IMR-90 (cell line): ENCODE results near the gene TRAPPC3. TPM values are rescaled to one million over a fixed set of nuclear protein-coding genes. Genes with fewer than 3 reads are reported as not detected.

ENCODE experiments used
- ATAC-seq: fragments of 200-7000 bp; cut with Tn5 transposase; 2 replicates; pipeline ENCODE4 v1.9.1; 2020; ENCODE audit warnings: low read depth, mild to moderate bottlenecking, moderate library complexity
- BruUV-seq: library from RNA; stranded (reverse); fragments of 400-500 nt; replicated peaks from 2 replicates; lab custom pipeline; 2021; lab: Mats Ljungman, UMichigan
- CTCF ChIA-PET: fragments of 300-600 bp; formaldehyde crosslinking; extraction: SDS; loops from one replicate; lab custom pipeline; 2021; ENCODE audit warnings: antibody characterized with exemption; lab: Yijun Ruan, JAX
- POLR2A ChIA-PET: fragments of 300-600 bp; sonication (Branson Sonifier 250); formaldehyde crosslinking; loops from one replicate; lab custom pipeline; 2022; ENCODE audit warnings: antibody characterized with exemption; ENCODE audit not compliant: unreplicated experiment; lab: Charles Lee
- DNase-seq: peaks from one replicate; pipeline ENCODE4 v3.0.0; 2013
- H2AFZ ChIP-seq: replicated peaks from 2 replicates; pipeline ENCODE3; 2013; ENCODE audit warnings: low read length, mild to moderate bottlenecking; ENCODE audit not compliant: poor library complexity
- H2AK5ac ChIP-seq: 2 replicates; pipeline ENCODE4 v1.6.1; 2013; ENCODE audit warnings: low read depth, low read length, inconsistent platforms
- H2AK9ac ChIP-seq: replicated peaks from 2 replicates; pipeline ENCODE3; 2013; ENCODE audit warnings: mild to moderate bottlenecking, low read depth, low read length, moderate library complexity; ENCODE audit not compliant: poor library complexity
- H2BK120ac ChIP-seq: 2 replicates; pipeline ENCODE4 v1.6.1; 2013; ENCODE audit warnings: low read depth, low read length, inconsistent platforms
- H2BK15ac ChIP-seq: 3 replicates; pipeline ENCODE4 v1.6.1; 2013; ENCODE audit warnings: low read depth, low read length, inconsistent platforms
- H2BK20ac ChIP-seq: 2 replicates; pipeline ENCODE4 v1.6.1; 2013; ENCODE audit warnings: low read depth, mild to moderate bottlenecking, inconsistent platforms, low read length, moderate library complexity
- H2BK5ac ChIP-seq: 2 replicates; pipeline ENCODE4 v1.6.1; 2013; ENCODE audit warnings: mild to moderate bottlenecking, low read depth, low read length, inconsistent platforms; ENCODE audit not compliant: poor library complexity, severe bottlenecking
- H3K14ac ChIP-seq: replicated peaks from 2 replicates; pipeline ENCODE4 v1.6.1; 2013; ENCODE audit warnings: low read depth, low read length, inconsistent platforms
- H3K18ac ChIP-seq: 2 replicates; pipeline ENCODE4 v1.6.1; 2013; ENCODE audit warnings: low read depth, low read length, control low read depth
- H3K23ac ChIP-seq: 2 replicates; pipeline ENCODE4 v1.6.1; 2013; ENCODE audit warnings: low read depth, low read length, inconsistent platforms
- H3K27ac ChIP-seq: 2 replicates; pipeline ENCODE4 v1.5.1; 2013; ENCODE audit warnings: mild to moderate bottlenecking, control low read depth, low read length; ENCODE audit not compliant: insufficient read depth
- H3K27me3 ChIP-seq: 2 replicates; pipeline ENCODE4 v1.6.1; 2013; ENCODE audit warnings: low read length; ENCODE audit not compliant: control insufficient read depth, insufficient read depth
- H3K36me3 ChIP-seq: 2 replicates; pipeline ENCODE4 v1.6.1; 2013; ENCODE audit warnings: low read length, mixed read lengths; ENCODE audit not compliant: control insufficient read depth, insufficient read depth
- H3K4ac ChIP-seq: 2 replicates; pipeline ENCODE4 v1.6.1; 2013; ENCODE audit warnings: low read depth, low read length, inconsistent platforms
- H3K4me1 ChIP-seq: 2 replicates; pipeline ENCODE4 v1.6.1; 2013; ENCODE audit warnings: low read length, mixed read lengths; ENCODE audit not compliant: control insufficient read depth, insufficient read depth
- H3K4me2 ChIP-seq: 2 replicates; pipeline ENCODE4 v1.6.1; 2013; ENCODE audit warnings: low read depth, mild to moderate bottlenecking, control low read depth, low read length, moderate library complexity
- H3K4me3 ChIP-seq: 2 replicates; pipeline ENCODE4 v1.5.1; 2013; ENCODE audit warnings: low read depth, mild to moderate bottlenecking, control low read depth, low read length, moderate library complexity; ENCODE audit not compliant: insufficient read depth
- H3K56ac ChIP-seq: 2 replicates; pipeline ENCODE4 v1.6.1; 2013; ENCODE audit warnings: low read length, inconsistent platforms; ENCODE audit not compliant: insufficient read depth; ENCODE audit errors: extremely low read depth
- H3K79me1 ChIP-seq, 2 experiments: 2 replicates each; pipeline ENCODE4 v1.6.1; 2013; ENCODE audit warnings: low read length in 2 of 2, inconsistent platforms in 1 of 2, low read depth in 1 of 2
- H3K9ac ChIP-seq: 2 replicates; pipeline ENCODE4 v1.6.1; 2013; ENCODE audit warnings: low read depth, low read length, control low read depth
- H3K9me1 ChIP-seq: 2 replicates; pipeline ENCODE4 v1.6.1; 2013; ENCODE audit warnings: low read length, inconsistent platforms; ENCODE audit not compliant: insufficient read depth
- H3K9me3 ChIP-seq: 2 replicates; pipeline ENCODE4 v1.6.1; 2013; ENCODE audit warnings: low read length; ENCODE audit not compliant: control insufficient read depth, insufficient read depth
- H4K20me1 ChIP-seq: 2 replicates; pipeline ENCODE4 v1.6.1; 2013; ENCODE audit warnings: low read length, inconsistent platforms; ENCODE audit not compliant: insufficient read depth
- H4K5ac ChIP-seq: 2 replicates; pipeline ENCODE4 v1.6.1; 2013; ENCODE audit warnings: mild to moderate bottlenecking, low read depth, low read length, control low read depth
- H4K8ac ChIP-seq, 2 experiments: 2 replicates each; pipeline ENCODE4 v1.6.1; 2013; ENCODE audit warnings: low read depth in 2 of 2, low read length in 2 of 2, control low read depth in 1 of 2, inconsistent platforms in 1 of 2
- H4K91ac ChIP-seq: 2 replicates; pipeline ENCODE4 v1.6.1; 2013; ENCODE audit warnings: low read depth, low read length, inconsistent platforms; ENCODE audit not compliant: insufficient read depth
- CEBPB ChIP-seq: IDR thresholded peaks from 2 replicates; pipeline ENCODE4 v1.6.1; 2012; ENCODE audit warnings: low read depth, low read length, improper control_type of control experiment
- CHD1 ChIP-seq: IDR thresholded peaks from 2 replicates; pipeline ENCODE4 v1.6.1; 2012; ENCODE audit warnings: low read depth, low read length, improper control_type of control experiment
- ELK1 ChIP-seq: fragments of 150-350 bp; IDR thresholded peaks from 2 replicates; pipeline ENCODE4 v1.6.1; 2016; ENCODE audit warnings: low read depth, mild to moderate bottlenecking, low read length, moderate library complexity, borderline replicate concordance
- FOS ChIP-seq: fragments of 150-350 bp; IDR thresholded peaks from 2 replicates; pipeline ENCODE4 v1.6.1; 2016; ENCODE audit warnings: low read depth, low read length
- MAFK ChIP-seq: IDR thresholded peaks from 2 replicates; pipeline ENCODE4 v1.6.1; 2012; ENCODE audit warnings: low read depth, low read length, improper control_type of control experiment
- MAZ ChIP-seq: IDR thresholded peaks from 2 replicates; pipeline ENCODE4 v1.6.1; 2012; ENCODE audit warnings: low read depth, mild to moderate bottlenecking, low read length, improper control_type of control experiment, moderate library complexity, borderline replicate concordance
- MXI1 ChIP-seq: IDR thresholded peaks from 2 replicates; pipeline ENCODE4 v1.6.1; 2012; ENCODE audit warnings: low read depth, mild to moderate bottlenecking, low read length, moderate library complexity, borderline replicate concordance
- NFE2L2 ChIP-seq: fragments of 150-350 bp; IDR thresholded peaks from 2 replicates; pipeline ENCODE4 v1.6.1; 2016; ENCODE audit warnings: low read depth, mild to moderate bottlenecking, low read length
- POLR2A ChIP-seq: IDR thresholded peaks from 2 replicates; pipeline ENCODE4 v1.6.1; 2012; ENCODE audit warnings: mild to moderate bottlenecking, low read depth, low read length
- RAD21 ChIP-seq: IDR thresholded peaks from 2 replicates; pipeline ENCODE4 v1.6.1; 2012; ENCODE audit warnings: low read length, improper control_type of control experiment
- RCOR1 ChIP-seq: IDR thresholded peaks from 2 replicates; pipeline ENCODE4 v1.6.1; 2012; ENCODE audit warnings: mild to moderate bottlenecking, low read length, improper control_type of control experiment; ENCODE audit not compliant: insufficient replicate concordance
- RFX5 ChIP-seq: IDR thresholded peaks from 2 replicates; pipeline ENCODE4 v1.8.0; 2012; ENCODE audit warnings: low read depth, mild to moderate bottlenecking, low read length, moderate library complexity
- USF2 ChIP-seq: fragments of 150-350 bp; IDR thresholded peaks from 2 replicates; pipeline ENCODE4 v1.6.1; 2017; ENCODE audit warnings: mild to moderate bottlenecking, antibody characterized with exemption, low read length, low read depth
- WGBS, 2 experiments: methylation state at CpG; one replicate each; pipeline versions ENCODE4 v1.1.5 to v1.1.7; 2013; ENCODE audit warnings: missing lambda C conversion rate in 2 of 2; ENCODE audit not compliant: insufficient read length in 1 of 2; ENCODE audit errors: extremely low coverage in 2 of 2; 5-methylcytosine and 5-hydroxymethylcytosine counted together
- dilution Hi-C: fragments of 300-500 bp; cut with HindIII; formaldehyde crosslinking; loops from one replicate; pipeline ENCODE4 v1.14.3; 2018; ENCODE audit warnings: low sequenced_read_pairs; ENCODE audit not compliant: unreplicated experiment
- in situ Hi-C: fragments of 300-500 bp; cut with MboI; formaldehyde crosslinking; loops from 3 replicates; pipeline ENCODE4 v1.14.3; 2019; ENCODE audit warnings: low sequenced_read_pairs, inconsistent platforms, mixed read lengths
- intact Hi-C: fragments of 100-400 bp; cut with micrococcal nuclease; formaldehyde crosslinking; loops from 2 replicates; pipeline ENCODE4 v1.10.0; 2022
- polyA plus RNA-seq, 3 experiments: library from polyadenylated mRNA; depleted of rRNA; stranded (reverse); fragments of >200 nt; gene quantifications; 2 replicates each; pipeline ENCODE4 v1.2.3, GENCODE V29; 2012; ENCODE audit warnings: low replicate concordance in 1 of 3
- total RNA-seq: library from RNA; depleted of rRNA; stranded (reverse); fragments of >200 nt; gene quantifications from 2 replicates; pipeline ENCODE4 v1.2.3, GENCODE V29; 2012
- TF ChIP-seq, protein P1 (sequence below): conservative IDR thresholded peaks from 2 replicates; pipeline ENCODE4 v1.5.1; 2012; ENCODE audit warnings: mild to moderate bottlenecking, low read depth, low read length, improper control_type of control experiment

The TRAPPC3 gene
- total and polyA plus RNA-seq, 2 of the 4 experiments (the other 2 are of a cell fraction) = 76.0 to 77.8 TPM

DNA sequence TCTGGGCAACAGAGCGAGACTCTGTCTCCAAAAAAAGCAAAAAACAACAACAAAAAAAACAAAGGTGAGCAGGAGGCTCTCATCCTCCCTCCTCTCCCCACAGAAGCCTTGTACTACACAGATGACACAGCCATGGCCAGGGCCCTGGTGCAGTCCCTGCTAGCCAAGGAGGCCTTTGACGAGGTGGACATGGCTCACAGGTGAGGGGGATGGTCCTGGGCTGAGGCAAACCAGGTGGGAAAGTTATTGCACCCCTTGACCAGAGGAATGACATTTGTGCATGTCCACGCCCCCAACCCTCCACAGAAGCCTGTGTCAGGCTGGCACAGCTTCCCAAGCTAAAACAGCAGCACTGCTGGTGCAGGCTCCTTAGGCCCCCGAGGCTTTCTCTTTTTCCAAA, 58.1 kb downstream of the TRAPPC3 start:
- Histone ChIP-seq H3K14ac (no peak overlapping the region), H3K27ac (no peak overlapping the region), H3K9ac (no peak overlapping the region), H3K9me3 (no peaks in the 10 kb centered on the region), H3K4me2 (no peak overlapping the region), H2BK120ac (no peak overlapping the region), H3K27me3 (no peaks in the 10 kb centered on the region), H3K79me1 (peaks cover 38 to 47% of the 10 kb centered on the region in 2 experiments), H4K5ac (no peak overlapping the region), H3K4me3 (no peak overlapping the region), H2AFZ (no peak overlapping the region), H2AK5ac (no peak overlapping the region), H2BK15ac (no peak overlapping the region), H2AK9ac (no peak overlapping the region), H4K20me1 (peaks cover 7% of the 10 kb centered on the region; the same call in 1 of the 2 replicates), H2BK20ac (no peak overlapping the region), H2BK5ac (no peak overlapping the region), H3K9me1 (peaks cover 5% of the 10 kb centered on the region; the same call in 1 of the 2 replicates), H3K4me1 (peaks cover 2% of the 10 kb centered on the region; the same call in 1 of the 2 replicates), H3K23ac (no peak overlapping the region), H3K36me3 (peaks cover 35% of the 10 kb centered on the region), H3K4ac (no peak overlapping the region), H4K91ac (no peak overlapping the region), H3K18ac (no peak overlapping the region), H4K8ac (no peak overlapping the region), H3K56ac (no peak overlapping the region)
- intact Hi-C loops (no loop called here), dilution Hi-C loops (no loop called here), in situ Hi-C loops (no loop called here)
- ATAC-seq = no peak
- ChIA-PET CTCF (interaction anchor here (0.6 kb wide), 1 partner anchor 120 kb away, joined by 3 read pairs; no protein-coding TSS in a partner anchor), POLR2A (no interaction called here)
- no CpG with 5 or more reads among the region's 4 CpGs for WGBS, 2 experiments
- DNase-seq = no peak
- TF ChIP-seq MAZ (no peak), ELK1 (no peak), FOS (no peak), POLR2A (no peak), MAFK (no peak), RCOR1 (no peak), USF2 (no peak), RFX5 (no peak), CEBPB (no peak), NFE2L2 (no peak), MXI1 (no peak), RAD21 (no peak), CHD1 (no peak)
- TF ChIP-seq, protein P1, sequence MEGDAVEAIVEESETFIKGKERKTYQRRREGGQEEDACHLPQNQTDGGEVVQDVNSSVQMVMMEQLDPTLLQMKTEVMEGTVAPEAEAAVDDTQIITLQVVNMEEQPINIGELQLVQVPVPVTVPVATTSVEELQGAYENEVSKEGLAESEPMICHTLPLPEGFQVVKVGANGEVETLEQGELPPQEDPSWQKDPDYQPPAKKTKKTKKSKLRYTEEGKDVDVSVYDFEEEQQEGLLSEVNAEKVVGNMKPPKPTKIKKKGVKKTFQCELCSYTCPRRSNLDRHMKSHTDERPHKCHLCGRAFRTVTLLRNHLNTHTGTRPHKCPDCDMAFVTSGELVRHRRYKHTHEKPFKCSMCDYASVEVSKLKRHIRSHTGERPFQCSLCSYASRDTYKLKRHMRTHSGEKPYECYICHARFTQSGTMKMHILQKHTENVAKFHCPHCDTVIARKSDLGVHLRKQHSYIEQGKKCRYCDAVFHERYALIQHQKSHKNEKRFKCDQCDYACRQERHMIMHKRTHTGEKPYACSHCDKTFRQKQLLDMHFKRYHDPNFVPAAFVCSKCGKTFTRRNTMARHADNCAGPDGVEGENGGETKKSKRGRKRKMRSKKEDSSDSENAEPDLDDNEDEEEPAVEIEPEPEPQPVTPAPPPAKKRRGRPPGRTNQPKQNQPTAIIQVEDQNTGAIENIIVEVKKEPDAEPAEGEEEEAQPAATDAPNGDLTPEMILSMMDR = no peak
- no TSS peak for BruUV-seq
